HG03159 (cell line): ENCODE measurements around the gene DDX53.

ENCODE experiments used
- ATAC-seq: cut with Tn5 transposase; IDR thresholded peaks from one replicate; pipeline ENCODE4 v1.9.1; 2021; ENCODE audit warnings: mild to moderate bottlenecking, moderate library complexity; ENCODE audit not compliant: unreplicated experiment

DDX53 gene

GRCh38 chrX:22999696-23000223 is at the start of gene DDX53:
Gene DDX53 (plus strand): TSS chrX:22999960. CDS start chrX:23000058, 98 bp downstream.
- no peak for ATAC-seq

DNA sequence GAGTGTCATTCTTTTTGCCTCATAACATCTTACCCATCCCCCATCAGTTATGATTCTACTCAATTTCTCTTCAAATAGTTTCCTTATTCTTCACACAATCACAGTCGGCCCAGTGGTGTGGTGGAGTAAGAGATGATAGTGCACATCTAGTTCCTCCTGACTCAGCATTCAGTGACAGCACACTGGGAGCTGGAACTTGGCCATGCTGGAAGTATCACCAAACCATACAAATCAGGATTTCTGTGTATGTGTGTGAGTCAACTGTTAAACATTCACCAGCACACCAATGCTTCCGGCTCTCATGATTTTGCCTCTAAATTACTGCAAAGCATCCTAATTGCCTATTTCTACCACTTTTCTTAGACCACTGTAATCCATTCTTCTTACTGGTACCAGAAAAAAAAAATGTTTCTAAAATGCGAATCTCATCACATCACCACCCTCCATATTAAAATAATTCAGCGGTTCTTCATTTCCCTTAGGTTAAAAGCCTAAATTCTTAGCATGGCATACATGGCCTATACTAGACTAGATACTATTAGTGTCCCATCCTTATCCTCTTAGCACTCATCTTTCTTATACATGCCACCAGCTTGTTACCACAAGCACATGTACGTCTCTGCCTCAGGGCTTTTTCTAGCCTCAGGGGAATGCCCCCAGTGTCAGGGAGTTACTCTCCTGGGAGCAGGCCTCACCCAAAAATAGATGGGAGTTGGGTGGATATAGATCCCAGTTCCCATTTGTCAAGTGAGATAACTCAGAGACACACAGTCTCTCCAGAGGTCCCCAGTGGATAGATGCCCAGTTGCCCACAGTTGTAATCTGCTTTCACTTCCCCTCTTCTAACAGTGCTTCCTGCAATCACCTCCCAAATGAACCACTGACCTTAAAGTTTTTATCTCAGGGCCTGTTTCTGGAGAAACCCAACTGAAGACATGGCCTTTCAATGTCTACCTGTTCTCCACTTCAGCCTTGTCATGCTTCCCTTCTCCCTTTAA is 49.2 kb upstream of the DDX53 start:
- ATAC-seq, result no peak

DNA sequence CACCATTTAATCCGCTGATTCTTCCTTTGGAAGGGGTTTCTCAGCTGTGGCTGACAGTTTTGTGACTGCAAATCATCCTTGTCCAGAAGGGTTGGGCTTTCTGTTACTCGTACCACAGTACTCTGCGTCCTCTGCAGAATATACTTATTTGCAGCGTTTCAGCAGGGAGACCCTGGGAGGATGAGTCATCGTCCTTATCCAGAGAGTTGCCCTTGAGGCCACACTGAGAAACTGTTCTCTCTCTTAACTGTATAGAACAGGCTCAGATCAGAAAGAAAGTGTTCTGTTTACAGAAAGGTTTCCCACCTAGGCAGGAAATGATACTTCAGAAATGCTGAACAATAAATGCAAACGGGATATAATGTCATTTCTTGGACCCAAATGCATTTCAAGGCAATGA is 47.8 kb upstream of the DDX53 start:
- ATAC-seq, result no peak

DNA sequence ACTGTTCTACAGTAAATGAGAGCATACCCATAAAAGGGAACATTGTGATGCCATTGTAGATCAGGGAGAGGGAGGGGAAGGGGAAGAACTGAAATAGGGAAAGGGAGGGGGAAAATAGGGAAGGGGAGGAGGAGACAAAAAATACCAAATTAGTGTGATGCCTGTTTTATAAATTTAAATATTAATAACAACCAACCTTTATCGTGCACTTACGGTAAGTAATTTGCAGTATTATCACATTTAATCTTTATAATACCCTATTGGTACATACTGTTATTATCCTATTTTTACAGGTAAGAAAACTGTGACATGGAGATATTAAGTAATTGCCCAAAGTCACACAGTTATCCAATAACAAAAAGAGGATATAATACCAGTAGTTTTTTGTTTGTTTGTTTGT is 41.5 kb upstream of the DDX53 start:
- no peak for ATAC-seq

DNA sequence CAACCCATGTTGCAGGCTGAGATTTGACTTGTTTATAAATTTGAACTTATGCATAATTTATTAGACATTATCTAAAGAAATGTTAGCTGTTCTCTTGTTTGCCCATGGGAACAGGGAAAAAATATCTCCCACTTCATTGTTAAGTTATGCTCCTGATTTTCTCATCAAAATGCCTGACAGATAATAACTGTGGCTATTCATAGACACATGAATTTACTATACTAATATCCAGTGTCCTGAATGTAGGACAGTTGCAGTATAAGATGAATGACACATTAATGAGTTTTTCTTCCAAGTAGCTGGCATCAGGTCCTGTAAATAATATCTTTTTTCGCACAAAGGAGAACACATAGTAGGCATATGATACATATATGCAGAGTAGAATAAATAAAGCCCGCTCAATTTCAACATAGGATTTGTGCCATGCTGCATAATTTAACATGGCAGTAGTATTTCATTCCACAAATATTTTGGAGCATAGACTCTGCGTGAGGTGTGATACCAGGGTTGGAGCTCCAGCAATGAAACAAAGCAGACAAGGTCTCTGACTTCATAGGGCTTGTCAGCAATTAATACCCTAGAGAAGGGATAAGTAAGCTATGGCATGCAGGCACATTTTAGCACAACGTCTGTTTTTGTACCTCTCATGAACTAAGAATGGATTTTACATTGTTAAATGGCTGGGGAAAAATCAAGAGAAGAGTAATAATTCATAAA is 40.4 kb upstream of the DDX53 start:
- no peak for ATAC-seq

DNA sequence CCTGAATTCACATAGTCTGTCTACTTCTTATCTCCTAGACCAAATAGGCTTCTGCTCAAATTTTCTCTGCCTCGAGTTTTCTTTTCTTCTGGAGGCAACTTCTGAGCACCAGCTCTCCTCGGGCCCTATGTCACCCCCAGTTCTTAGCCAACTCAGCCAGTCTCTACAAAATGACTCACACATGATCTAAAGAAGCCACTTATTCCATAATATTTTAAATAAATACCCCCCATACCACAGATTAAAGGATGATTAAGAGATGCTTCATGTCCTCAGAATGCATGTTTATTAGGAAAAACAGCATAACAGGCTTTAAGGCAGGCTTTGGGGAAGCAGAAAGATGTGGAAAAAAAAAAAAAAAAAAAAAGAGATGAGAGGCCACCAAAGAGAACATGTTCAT is 36.6 kb upstream of the DDX53 start:
- no peak for ATAC-seq

DNA sequence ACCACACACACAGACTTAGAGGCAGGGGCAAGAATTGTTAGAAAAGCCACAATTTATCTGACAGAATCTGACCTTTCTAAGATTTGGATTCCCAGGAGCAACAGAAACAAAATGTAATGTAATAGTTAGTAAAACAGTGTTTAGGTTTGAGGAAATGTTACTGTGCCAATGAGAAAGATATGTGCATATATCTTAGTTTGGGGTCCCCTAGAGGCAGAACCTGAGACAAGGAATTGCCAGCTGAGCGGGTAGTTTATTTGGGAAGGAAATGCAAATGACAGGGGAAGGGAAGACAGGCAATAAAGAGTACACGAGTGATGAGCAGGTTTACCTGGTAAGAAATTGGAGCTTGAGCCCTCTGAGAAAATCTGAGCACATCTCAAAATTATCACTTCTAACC is 31.3 kb upstream of the DDX53 start:
- ATAC-seq, result no peak

- ATAC-seq, result no peak
Measured at GRCh38 chrX:22969411-22969810, 30.3 kb upstream of the DDX53 start.

GRCh38 chrX:22970861-22971260 is 28.9 kb upstream of the DDX53 start:
- ATAC-seq, result no peak

GRCh38 chrX:22974616-22975015 is 25.1 kb upstream of the DDX53 start:
- no peak for ATAC-seq

GRCh38 chrX:22975786-22976185 is 24.0 kb upstream of the DDX53 start:
- ATAC-seq, result no peak

GRCh38 chrX:22985958-22986357 is 13.8 kb upstream of the DDX53 start:
- ATAC-seq, result no peak

DNA sequence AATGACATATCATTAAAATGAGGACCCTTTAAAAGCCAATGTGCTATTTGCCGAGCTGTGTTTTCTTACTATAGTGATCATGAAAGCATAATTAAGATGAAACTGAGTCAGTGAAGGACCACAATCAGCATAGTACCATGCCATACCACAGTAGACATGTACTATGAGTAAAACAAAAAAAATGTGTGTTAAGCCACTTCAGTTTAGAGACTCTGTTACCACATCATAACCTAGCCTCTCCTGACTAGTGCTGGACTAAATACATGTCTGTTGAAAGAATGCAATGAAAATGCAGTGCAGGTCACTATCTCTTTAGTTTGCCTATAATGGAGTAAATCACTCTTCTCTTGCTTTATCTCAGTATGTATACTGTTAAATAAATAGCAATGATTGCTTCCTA is 12.3 kb upstream of the DDX53 start:
- no peak for ATAC-seq

DNA sequence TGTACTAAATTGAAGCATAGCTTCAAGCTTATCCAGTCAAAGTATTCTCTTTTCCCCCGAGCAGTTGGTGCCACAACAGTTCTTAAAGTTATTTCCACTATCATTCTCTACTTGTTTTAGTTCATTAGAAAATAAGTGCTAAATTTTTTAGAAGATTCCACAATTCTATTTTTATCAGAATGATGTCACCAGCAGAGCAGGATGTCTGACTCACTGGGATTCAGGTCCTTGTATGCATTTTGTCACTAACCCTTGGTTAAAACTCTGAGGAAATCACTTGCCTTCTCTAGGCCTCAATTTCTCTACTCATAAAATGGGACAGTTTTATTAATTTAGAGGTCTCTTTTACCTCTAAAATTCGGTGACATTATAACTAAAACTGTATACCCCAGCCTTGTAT is 3.4 kb downstream of the DDX53 start:
- no peak for ATAC-seq

GRCh38 chrX:23008431-23009099 is 8.8 kb downstream of the DDX53 start:
- ATAC-seq, result no peak

- no peak for ATAC-seq
Measured at GRCh38 chrX:23012162-23012561, 12.4 kb downstream of the DDX53 start.

GRCh38 chrX:23012636-23013035 is 12.9 kb downstream of the DDX53 start:
- no peak for ATAC-seq

DNA sequence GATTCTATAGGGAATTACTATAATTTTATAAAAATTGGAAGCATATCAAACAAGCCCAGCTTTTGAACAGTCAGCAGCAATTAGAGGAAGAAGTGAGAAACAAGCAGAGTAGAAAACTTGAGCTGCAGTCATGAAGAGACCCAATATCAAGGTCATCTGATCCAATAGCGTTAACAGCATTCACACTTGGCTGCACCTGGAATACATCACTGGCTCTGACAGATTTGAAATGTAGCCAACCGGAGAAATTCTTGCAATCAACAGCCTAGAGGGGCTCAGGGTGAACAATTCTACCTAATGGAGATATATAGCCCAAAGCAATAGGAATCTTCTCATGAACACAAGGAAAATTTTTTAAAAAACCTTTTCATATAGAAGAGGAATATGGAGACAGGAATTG is 13.6 kb downstream of the DDX53 start:
- ATAC-seq, result no peak

DNA sequence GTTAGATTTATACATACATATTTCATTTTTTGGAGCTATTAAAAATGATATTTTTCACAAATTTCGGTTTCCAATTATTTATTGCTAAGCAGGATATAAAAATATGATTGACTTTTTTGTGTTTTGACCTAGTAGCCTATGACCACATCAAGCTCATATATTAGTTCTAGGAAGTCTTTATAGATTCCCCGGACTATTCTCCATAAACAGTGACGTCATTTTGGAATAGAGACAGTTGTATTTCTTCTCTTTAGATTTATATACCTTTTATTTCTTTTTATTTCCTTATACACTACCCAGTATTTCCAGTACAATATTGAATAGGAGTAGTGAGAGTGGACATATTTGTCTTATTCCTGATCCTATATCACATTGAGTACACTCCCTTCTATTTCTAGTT is 31.8 kb downstream of the DDX53 start:
- no peak for ATAC-seq

GRCh38 chrX:23035493-23035892 is 35.7 kb downstream of the DDX53 start:
- no peak for ATAC-seq

GRCh38 chrX:23046443-23046842 is 46.7 kb downstream of the DDX53 start:
- ATAC-seq, result no peak
